H9 (cell line): ENCODE data around the gene MINDY4. TPM values are rescaled to one million over a fixed set of nuclear protein-coding genes. Genes with fewer than 3 reads are reported as not detected.

Source experiments
- DNase-seq: peaks from one replicate; pipeline ENCODE4 v3.0.0-alpha.2; 2017
- H2AFZ ChIP-seq: one replicate; pipeline ENCODE4 v1.6.1; 2013; ENCODE audit warnings: mild to moderate bottlenecking, low read length, control low read depth, moderate library complexity
- H2AK5ac ChIP-seq: 2 replicates; pipeline ENCODE4 v1.6.1; 2013; ENCODE audit warnings: low read length, control low read depth, mixed read lengths; ENCODE audit not compliant: insufficient read length
- H2BK120ac ChIP-seq: one replicate; pipeline ENCODE4 v1.6.1; 2013; ENCODE audit warnings: low read depth, mild to moderate bottlenecking, low read length, control low read depth, inconsistent platforms; ENCODE audit not compliant: poor library complexity, severe bottlenecking
- H2BK12ac ChIP-seq: 2 replicates; pipeline ENCODE4 v1.6.1; 2013; ENCODE audit warnings: low read length, control low read depth, mixed read lengths, low read depth; ENCODE audit not compliant: insufficient read length
- H2BK15ac ChIP-seq: 2 replicates; pipeline ENCODE4 v1.6.1; 2013; ENCODE audit warnings: low read depth, low read length, control low read depth
- H2BK20ac ChIP-seq: one replicate; pipeline ENCODE4 v1.6.1; 2013; ENCODE audit warnings: low read depth, mild to moderate bottlenecking, low read length, control low read depth, inconsistent platforms; ENCODE audit not compliant: poor library complexity, severe bottlenecking
- H2BK5ac ChIP-seq: 2 replicates; pipeline ENCODE4 v1.6.1; 2013; ENCODE audit warnings: low read length, control low read depth, mixed read lengths; ENCODE audit not compliant: insufficient read length
- H3K14ac ChIP-seq: 2 replicates; pipeline ENCODE4 v1.6.1; 2013; ENCODE audit warnings: low read length, control low read depth; ENCODE audit not compliant: insufficient read depth
- H3K18ac ChIP-seq: 2 replicates; pipeline ENCODE4 v1.6.1; 2013; ENCODE audit warnings: low read depth, mild to moderate bottlenecking, mixed read lengths, low read length, control low read depth; ENCODE audit not compliant: insufficient read length
- H3K23ac ChIP-seq: 2 replicates; pipeline ENCODE4 v1.6.1; 2013; ENCODE audit warnings: low read length, control low read depth, mixed read lengths, low read depth; ENCODE audit not compliant: insufficient read length
- H3K23me2 ChIP-seq: 2 replicates; pipeline ENCODE4 v1.6.1; 2013; ENCODE audit warnings: low read depth, mild to moderate bottlenecking, mixed read lengths, low read length, control low read depth; ENCODE audit not compliant: insufficient read length, poor library complexity, severe bottlenecking
- H3K27ac ChIP-seq: 2 replicates; pipeline ENCODE4 v1.5.1; 2013; ENCODE audit warnings: low read length, control low read depth, mixed read lengths, low read depth; ENCODE audit not compliant: insufficient read length
- H3K27me3 ChIP-seq: 2 replicates; pipeline ENCODE4 v1.6.1; 2013; ENCODE audit warnings: low read length, control low read depth, inconsistent platforms; ENCODE audit not compliant: insufficient read depth
- H3K4ac ChIP-seq: 2 replicates; pipeline ENCODE4 v1.6.1; 2013; ENCODE audit warnings: low read depth, mild to moderate bottlenecking, control low read depth, inconsistent platforms, low read length, moderate library complexity
- H3K4me1 ChIP-seq: 2 replicates; pipeline ENCODE4 v1.6.1; 2013; ENCODE audit warnings: low read length, control low read depth, inconsistent platforms; ENCODE audit not compliant: insufficient read depth
- H3K4me2 ChIP-seq: 2 replicates; pipeline ENCODE4 v1.6.1; 2013; ENCODE audit warnings: low read length, control low read depth, mixed read lengths; ENCODE audit not compliant: insufficient read length, insufficient read depth
- H3K56ac ChIP-seq: 2 replicates; pipeline ENCODE4 v1.6.1; 2013; ENCODE audit warnings: low read depth, mild to moderate bottlenecking, mixed read lengths, low read length, control low read depth; ENCODE audit not compliant: insufficient read length
- H3K79me1 ChIP-seq: 2 replicates; pipeline ENCODE4 v1.6.1; 2013; ENCODE audit warnings: low read depth, mild to moderate bottlenecking, moderate library complexity, low read length, control low read depth, inconsistent platforms; ENCODE audit not compliant: insufficient read depth, poor library complexity, severe bottlenecking
- H3K79me2 ChIP-seq: 2 replicates; pipeline ENCODE4 v1.6.1; 2013; ENCODE audit warnings: low read length, control low read depth, inconsistent platforms; ENCODE audit not compliant: insufficient read depth
- H3K9ac ChIP-seq: 2 replicates; pipeline ENCODE4 v1.6.1; 2013; ENCODE audit warnings: low read length, control low read depth, mixed read lengths; ENCODE audit not compliant: insufficient read length; ENCODE audit errors: extremely low read depth
- H3K9me3 ChIP-seq: one replicate; pipeline ENCODE4 v1.6.1; 2013; ENCODE audit warnings: low read depth, low read length, inconsistent platforms; ENCODE audit not compliant: control insufficient read depth
- H3T11ph ChIP-seq: one replicate; pipeline ENCODE4 v1.6.1; 2013; ENCODE audit warnings: mild to moderate bottlenecking, low read length, control low read depth, inconsistent platforms
- H4K20me1 ChIP-seq: one replicate; pipeline ENCODE4 v1.6.1; 2013; ENCODE audit not compliant: control insufficient read depth, insufficient read length, insufficient read depth
- H4K5ac ChIP-seq: 2 replicates; pipeline ENCODE4 v1.6.1; 2013; ENCODE audit warnings: low read depth, mild to moderate bottlenecking, mixed read lengths, low read length, control low read depth; ENCODE audit not compliant: insufficient read length
- H4K8ac ChIP-seq: replicated peaks from 2 replicates; pipeline ENCODE4 v1.6.1; 2013; ENCODE audit warnings: low read length, control low read depth, mixed read lengths, low read depth; ENCODE audit not compliant: insufficient read length
- H4K91ac ChIP-seq: 2 replicates; pipeline ENCODE4 v1.6.1; 2013; ENCODE audit warnings: low read depth, mild to moderate bottlenecking, moderate library complexity, mixed read lengths, low read length, control low read depth; ENCODE audit not compliant: insufficient read length
- H3K27ac Mint-ChIP-seq, 3 experiments: 2 replicates in 2 of 3; 3 replicates in 1 of 3; pipeline ENCODE4 v1.8.0; 2020 to 2021; ENCODE audit warnings: mixed read lengths in 3 of 3, mild to moderate bottlenecking in 1 of 3, moderate library complexity in 1 of 3
- H3K27me3 Mint-ChIP-seq: 2 replicates; pipeline ENCODE4 v1.8.0; 2021; ENCODE audit warnings: low read depth, mild to moderate bottlenecking, moderate library complexity, mixed read lengths
- H3K36me3 Mint-ChIP-seq, 3 experiments: 2 replicates in 2 of 3; 3 replicates in 1 of 3; pipeline ENCODE4 v1.8.0; 2020 to 2021; ENCODE audit warnings: low read depth in 3 of 3, mixed read lengths in 3 of 3; ENCODE audit not compliant: insufficient read depth in 1 of 3
- H3K4me1 Mint-ChIP-seq, 2 experiments: 2 replicates each; pipeline ENCODE4 v1.8.0; 2020; ENCODE audit warnings: mixed read lengths in 2 of 2
- H3K4me3 Mint-ChIP-seq, 2 experiments: 2 replicates in 1 of 2; 3 replicates in 1 of 2; pipeline ENCODE4 v1.8.0; 2020 to 2021; ENCODE audit warnings: mild to moderate bottlenecking in 2 of 2, mixed read lengths in 2 of 2, moderate library complexity in 1 of 2
- H3K9me3 Mint-ChIP-seq, 2 experiments: 2 replicates in 1 of 2; 3 replicates in 1 of 2; pipeline ENCODE4 v1.8.0; 2020; ENCODE audit warnings: mild to moderate bottlenecking in 2 of 2, mixed read lengths in 2 of 2, moderate library complexity in 1 of 2
- WGBS: extraction: QIAGEN DNeasy Blood & Tissue Kit; methylation state at CpG from one replicate; pipeline ENCODE4 v1.1.7; 2013; ENCODE audit warnings: missing lambda C conversion rate, low lambda C conversion rate, mixed read lengths; ENCODE audit not compliant: insufficient read length; ENCODE audit errors: extremely low coverage; 5-methylcytosine and 5-hydroxymethylcytosine counted together
- total RNA-seq: library from RNA; stranded (reverse); gene quantifications from 2 replicates; pipeline ENCODE4 v1.2.1, GENCODE V29; 2021
- TF ChIP-seq, protein P1 (sequence below): fragments of 200-600 bp; sonication (generic); conservative IDR thresholded peaks from 3 replicates; pipeline ENCODE4 v1.8.0; 2021; ENCODE audit warnings: antibody characterized with exemption, mild to moderate bottlenecking

Gene MINDY4
- total RNA-seq, 1 experiment from 2014 or later, result 3.1 TPM

DNA sequence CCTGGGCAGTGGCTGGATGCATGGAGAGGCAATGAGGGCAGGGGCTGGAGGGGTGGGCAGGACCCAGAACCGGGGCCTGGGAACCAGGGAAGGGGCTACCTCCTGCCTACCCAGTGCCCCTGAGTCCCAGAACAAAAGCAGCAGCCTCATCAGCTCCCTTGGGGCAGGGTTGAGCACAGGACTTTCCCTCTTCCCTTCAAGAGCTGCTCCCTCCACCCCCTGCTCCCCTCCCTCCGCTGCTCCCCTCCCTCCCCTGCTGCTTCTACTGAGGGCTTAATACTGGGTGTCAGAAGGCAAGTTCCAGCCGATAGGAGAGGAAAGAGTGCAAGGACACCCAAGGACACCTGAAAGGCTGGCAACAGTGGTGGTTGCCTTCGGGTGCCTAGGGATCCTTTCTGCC lies 47.4 kb upstream of the MINDY4 start:
- Histone ChIP-seq H4K91ac (no peak overlapping the region), H2BK20ac (no peak overlapping the region), H2BK120ac (no peak overlapping the region), H2AFZ (no peak overlapping the region), H3K9me3 (peaks cover 10% of the 10 kb centered on the region), H3K4me2 (no peak overlapping the region), H4K5ac (no peak overlapping the region), H3K23ac (no peak overlapping the region), H3T11ph (no peak overlapping the region), H3K27me3 (no peaks in the 10 kb centered on the region), H3K56ac (no peak overlapping the region), H3K27ac (no peak overlapping the region), H2AK5ac (no peak overlapping the region), H3K18ac (no peak overlapping the region), H3K79me1 (no peaks in the 10 kb centered on the region), H2BK15ac (no peak overlapping the region), H3K23me2 (no peaks in the 10 kb centered on the region), H3K9ac (no peak overlapping the region), H3K79me2 (no peaks in the 10 kb centered on the region), H3K14ac (no peak overlapping the region), H4K8ac (no peak overlapping the region), H4K20me1 (no peaks in the 10 kb centered on the region), H3K4ac (no peak overlapping the region), H3K4me1 (peaks cover 12% of the 10 kb centered on the region; the same call in 1 of the 2 replicates), H2BK5ac (no peak overlapping the region), H2BK12ac (no peak overlapping the region)
- WGBS, result no CpG with 5 or more reads among the region's 4 CpGs
- DNase-seq, result no peak
- H3K4me3 Mint-ChIP-seq, result no peak overlapping the region
- peaks cover 30 to 42% of the 10 kb centered on the region in 2 experiments for H3K4me1 Mint-ChIP-seq
- TF ChIP-seq, protein P1, sequence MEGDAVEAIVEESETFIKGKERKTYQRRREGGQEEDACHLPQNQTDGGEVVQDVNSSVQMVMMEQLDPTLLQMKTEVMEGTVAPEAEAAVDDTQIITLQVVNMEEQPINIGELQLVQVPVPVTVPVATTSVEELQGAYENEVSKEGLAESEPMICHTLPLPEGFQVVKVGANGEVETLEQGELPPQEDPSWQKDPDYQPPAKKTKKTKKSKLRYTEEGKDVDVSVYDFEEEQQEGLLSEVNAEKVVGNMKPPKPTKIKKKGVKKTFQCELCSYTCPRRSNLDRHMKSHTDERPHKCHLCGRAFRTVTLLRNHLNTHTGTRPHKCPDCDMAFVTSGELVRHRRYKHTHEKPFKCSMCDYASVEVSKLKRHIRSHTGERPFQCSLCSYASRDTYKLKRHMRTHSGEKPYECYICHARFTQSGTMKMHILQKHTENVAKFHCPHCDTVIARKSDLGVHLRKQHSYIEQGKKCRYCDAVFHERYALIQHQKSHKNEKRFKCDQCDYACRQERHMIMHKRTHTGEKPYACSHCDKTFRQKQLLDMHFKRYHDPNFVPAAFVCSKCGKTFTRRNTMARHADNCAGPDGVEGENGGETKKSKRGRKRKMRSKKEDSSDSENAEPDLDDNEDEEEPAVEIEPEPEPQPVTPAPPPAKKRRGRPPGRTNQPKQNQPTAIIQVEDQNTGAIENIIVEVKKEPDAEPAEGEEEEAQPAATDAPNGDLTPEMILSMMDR, result no peak
- peaks cover 6 to 11% (median 9%) of the 10 kb centered on the region in 3 experiments for H3K36me3 Mint-ChIP-seq
- H3K27me3 Mint-ChIP-seq, result peaks cover 15% of the 10 kb centered on the region
- H3K9me3 Mint-ChIP-seq, result peaks cover 15 to 18% of the 10 kb centered on the region in 2 experiments
- no peak overlapping the region for H3K27ac Mint-ChIP-seq
